Ureter (tissue), 1 donor: ENCODE data around the gene PRDM2. TPM values are rescaled to one million over a fixed set of nuclear protein-coding genes. Genes with fewer than 3 reads are reported as not detected.
"Not testable (repeated sequence)": the region's sequence is repeated elsewhere in the genome, so short reads cannot be mapped to it uniquely, and the experiment has no call there.

Source experiments
- DNase-seq: peaks from one replicate; pipeline ENCODE4 v3.0.0-alpha.2; 2020; ENCODE audit warnings: low spot score
- total RNA-seq: library from RNA; stranded (reverse); gene quantifications from one replicate; pipeline ENCODE4 v1.2.4, GENCODE V29; 2023
- donor health status: DM: yes; HTN: yes; CAD: no.

PRDM2 gene
- total RNA-seq: 83.1 TPM

DNA sequence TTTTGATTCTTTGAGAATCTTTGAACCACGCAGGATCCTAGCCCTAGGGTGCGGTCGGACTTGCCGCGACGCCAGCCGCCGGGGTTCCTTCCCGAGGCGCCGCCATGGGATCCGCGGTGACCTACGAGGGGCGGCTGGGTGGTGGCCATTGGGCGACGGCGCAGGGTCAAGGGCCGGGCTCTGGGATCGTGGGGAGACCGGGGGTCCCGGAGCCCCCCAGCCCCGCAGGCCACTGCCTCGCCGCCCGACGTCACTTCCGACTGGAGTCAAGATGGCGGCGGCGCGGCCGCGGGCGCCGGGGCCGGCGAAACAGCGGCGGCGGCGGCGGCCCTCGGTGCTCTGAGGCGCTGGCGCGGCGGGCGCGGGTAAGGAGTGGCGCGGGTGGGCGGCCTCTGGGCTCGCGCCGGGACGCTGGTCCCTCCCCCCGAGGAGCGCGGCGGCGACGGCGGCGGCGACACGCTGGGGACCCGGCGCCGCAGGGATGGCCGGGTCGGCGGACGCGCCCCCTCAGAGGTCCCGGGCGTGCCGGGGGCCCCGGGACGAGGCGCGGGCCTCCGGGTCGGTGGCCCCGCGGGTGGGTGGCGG, at the start of gene PRDM2:
Gene PRDM2, plus strand, starts transcription at position 253 of the 585 bp plus-strand sequence. CDS start 15,418 bp downstream, outside the sequence.
- no peak for DNase-seq

GRCh38 chr1:13651279-13651678, 48.7 kb upstream of the PRDM2 start:
- DNase-seq: no peak

DNA sequence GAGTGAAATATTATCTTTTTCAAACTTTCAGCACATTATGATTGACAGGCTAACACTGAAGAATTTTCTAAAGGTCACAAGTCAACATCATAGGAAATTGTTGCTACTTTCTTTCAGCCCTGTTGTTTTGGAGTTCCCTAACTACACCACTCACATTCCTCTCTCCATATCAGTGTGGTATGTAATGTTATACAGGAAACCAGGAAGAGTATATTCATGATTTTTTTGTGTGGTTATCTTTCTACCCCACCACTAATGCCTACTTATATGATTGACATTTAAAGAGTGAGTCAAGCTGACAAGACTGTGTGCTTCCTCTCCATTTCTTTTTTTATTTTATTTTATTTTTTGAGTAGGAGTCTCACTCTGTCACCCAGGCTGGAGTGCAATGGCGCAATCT, 47.8 kb upstream of the PRDM2 start:
- no peak for DNase-seq

- DNase-seq: no peak
Observed at GRCh38 chr1:13661539-13661938, 38.4 kb upstream of the PRDM2 start.

GRCh38 chr1:13662493-13662892, 37.5 kb upstream of the PRDM2 start:
- DNase-seq: no peak

DNA sequence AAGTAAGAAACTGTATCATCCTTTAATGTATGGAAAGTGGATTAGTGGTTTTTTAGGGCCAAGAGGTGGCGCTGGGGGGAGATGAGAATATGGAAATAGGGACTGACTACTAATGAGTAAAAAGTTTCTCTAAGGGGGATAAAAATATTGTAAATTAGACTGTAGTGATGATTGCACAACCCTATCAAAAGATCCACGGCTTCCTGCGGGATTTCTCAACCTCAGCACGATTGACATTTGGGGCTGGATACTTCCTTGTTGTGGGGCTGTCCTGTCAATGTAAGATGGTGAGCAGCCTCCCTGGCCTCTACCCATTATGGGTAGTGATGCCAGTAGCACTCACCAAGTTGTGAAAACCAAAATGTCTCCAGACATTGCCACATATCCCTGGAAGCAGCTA, 36.0 kb upstream of the PRDM2 start:
- DNase-seq: no peak

GRCh38 chr1:13664451-13664850, 35.5 kb upstream of the PRDM2 start:
- DNase-seq: no peak

GRCh38 chr1:13666317-13666716, 33.7 kb upstream of the PRDM2 start:
- no peak for DNase-seq

DNA sequence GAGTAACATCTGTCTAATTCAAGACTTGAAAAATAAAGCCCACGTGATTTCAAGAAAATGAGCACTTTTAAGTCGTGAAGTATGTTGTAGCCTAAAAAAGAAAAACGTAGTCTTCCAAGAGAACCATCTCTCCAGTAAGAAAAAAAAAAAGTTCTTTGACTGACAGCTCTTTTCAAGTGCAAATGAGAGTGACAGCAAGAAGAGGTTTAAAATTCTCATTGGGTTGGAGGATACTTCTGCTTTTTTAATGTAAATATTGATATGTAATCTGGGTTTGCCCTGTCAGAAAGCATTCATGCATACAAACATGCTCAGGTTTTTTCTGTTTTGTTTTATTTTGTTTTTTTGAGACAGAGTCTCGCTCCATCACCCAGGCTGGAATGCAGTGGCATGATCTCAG, 32.3 kb upstream of the PRDM2 start:
- DNase-seq: no peak

- DNase-seq: no peak
Observed at GRCh38 chr1:13674377-13674776, 25.6 kb upstream of the PRDM2 start.

- DNase-seq: no peak
Observed at GRCh38 chr1:13675151-13675651, 24.8 kb upstream of the PRDM2 start.

DNA sequence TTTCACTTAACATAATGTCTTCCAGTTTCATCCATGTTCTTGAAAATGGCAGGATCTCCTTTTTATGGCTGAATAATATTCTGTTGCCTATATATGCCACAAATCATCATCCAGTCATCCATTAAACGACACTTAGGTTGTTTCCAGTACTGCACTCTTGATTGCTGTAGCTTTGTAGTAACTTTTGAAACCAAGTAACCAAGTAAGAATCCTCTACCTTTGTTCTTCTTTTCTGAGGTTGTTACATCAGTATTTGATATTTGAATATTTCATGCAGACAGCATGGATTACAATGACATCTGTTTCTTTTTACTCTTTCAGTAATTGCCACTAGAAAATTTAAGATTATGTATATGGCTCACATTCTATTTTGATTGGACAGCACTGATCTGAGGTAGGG, 22.1 kb upstream of the PRDM2 start:
- no peak for DNase-seq

- no peak for DNase-seq
Observed at GRCh38 chr1:13679651-13680050, 20.3 kb upstream of the PRDM2 start.

DNA sequence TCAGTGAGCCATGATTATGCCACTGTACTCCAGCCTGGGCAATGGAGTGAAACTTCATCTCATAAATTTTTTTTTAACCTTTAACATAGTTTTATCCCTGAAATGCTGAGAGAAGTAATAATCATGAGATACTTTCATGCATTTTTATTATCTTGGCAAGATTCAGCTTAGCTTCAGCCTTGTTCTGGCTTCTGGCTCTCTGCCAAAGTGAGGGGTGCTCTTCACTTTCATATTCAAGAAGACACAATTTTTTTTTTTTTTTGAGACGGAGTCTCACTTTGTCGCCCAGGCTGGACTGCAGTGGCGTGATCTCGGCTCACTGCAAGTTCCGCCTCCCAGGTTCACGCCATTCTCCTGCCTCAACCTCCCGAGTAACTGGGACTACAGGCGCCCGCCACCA, 19.4 kb upstream of the PRDM2 start:
- not testable (repeated sequence) for DNase-seq

GRCh38 chr1:13681921-13682320, 18.1 kb upstream of the PRDM2 start:
- no peak for DNase-seq

DNA sequence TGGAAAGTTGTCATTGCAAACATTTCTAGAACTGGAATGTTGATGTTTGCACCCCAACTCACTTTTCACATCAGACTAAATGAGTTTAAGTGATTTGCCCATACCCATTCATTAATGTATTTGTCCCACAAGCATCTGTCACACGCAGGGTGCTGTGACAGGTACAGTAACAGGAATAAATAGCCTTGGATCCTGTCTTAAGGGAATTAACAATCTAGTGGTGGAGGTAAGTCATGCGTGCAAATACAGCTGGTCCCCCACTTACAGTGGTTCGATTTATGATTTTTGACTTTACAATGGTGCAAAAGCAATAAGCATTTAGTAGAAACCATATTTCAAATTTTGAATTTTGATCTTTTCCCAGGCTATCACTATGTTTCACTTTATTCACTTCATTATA, 17.5 kb upstream of the PRDM2 start:
- no peak for DNase-seq

DNA sequence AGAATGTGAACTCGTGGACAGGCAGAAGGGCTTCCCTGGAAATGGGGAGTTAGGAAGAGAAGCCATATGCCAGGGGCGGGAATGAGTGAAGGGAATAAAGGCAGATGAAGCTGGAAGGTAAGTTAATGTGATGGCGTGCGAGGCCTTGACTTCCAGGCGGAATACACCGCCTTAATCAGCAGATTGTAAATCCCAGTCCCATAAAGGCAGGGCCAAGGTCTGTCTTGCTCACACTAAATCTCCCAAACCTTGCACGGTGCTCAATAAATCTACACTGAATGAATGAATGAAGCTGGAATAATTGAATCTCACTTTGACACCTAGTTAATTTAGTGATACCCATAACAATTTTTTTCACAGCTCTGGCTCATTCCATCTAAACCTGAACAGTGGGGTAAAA, 16.8 kb upstream of the PRDM2 start:
- DNase-seq: no peak

- DNase-seq: no peak
Observed at GRCh38 chr1:13687151-13687715, 12.8 kb upstream of the PRDM2 start.

GRCh38 chr1:13693094-13693493, 6.9 kb upstream of the PRDM2 start:
- not testable (repeated sequence) for DNase-seq

- DNase-seq: no peak
Observed at GRCh38 chr1:13694886-13695684, 4.9 kb upstream of the PRDM2 start.

- no peak for DNase-seq
Observed at GRCh38 chr1:13697738-13698137, 2.2 kb upstream of the PRDM2 start.

DNA sequence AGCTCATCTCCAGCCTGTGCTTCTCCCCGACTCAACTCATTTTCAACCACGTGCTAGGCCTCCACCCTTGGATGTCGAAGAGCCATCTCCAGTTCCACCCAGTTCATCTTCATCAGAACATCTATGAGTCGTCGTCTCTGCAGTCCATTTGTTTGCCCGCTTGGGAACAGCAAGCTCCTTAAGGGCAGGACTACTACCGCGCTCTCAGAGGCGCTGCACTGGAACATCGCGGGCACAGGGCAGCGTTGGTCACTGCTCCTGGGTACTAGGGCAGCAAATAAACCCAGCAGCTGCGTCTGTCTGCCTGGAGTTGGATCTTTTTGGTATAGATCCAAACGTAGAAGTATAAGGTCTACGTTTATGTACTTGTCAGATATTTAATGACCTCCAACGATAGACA, 478 bp upstream of the PRDM2 start:
- no peak for DNase-seq
